Thyroid gland (tissue), 4 donors: Measurements from ENCODE around the gene SPAG6. TPM values are rescaled to one million over a fixed set of nuclear protein-coding genes. Genes with fewer than 3 reads are reported as not detected.

ENCODE experiments used
- DNase-seq, 2 donors: peaks; one replicate each; pipeline ENCODE4 v3.0.0-alpha.2; 2019
- H3K27ac ChIP-seq, 3 donors: fragments of 200-600 bp; sonication (generic); 1 replicate in 2 of 3; 2 replicates in 1 of 3; pipeline ENCODE4 v1.5.1; 2016 to 2019; ENCODE audit warnings: mild to moderate bottlenecking in 1 of 3, moderate library complexity in 1 of 3
- H3K27me3 ChIP-seq: fragments of 200-600 bp; sonication (generic); one replicate; pipeline ENCODE4 v1.5.1; 2019
- H3K36me3 ChIP-seq, 2 donors: fragments of 200-600 bp; sonication (generic); one replicate each; pipeline ENCODE4 v1.5.1; 2016 to 2019
- H3K4me1 ChIP-seq, 2 donors: fragments of 200-600 bp; sonication (generic); one replicate each; pipeline ENCODE4 v1.5.1; 2017 to 2019
- H3K4me3 ChIP-seq, 3 donors: fragments of 200-600 bp; sonication (generic); replicated peaks in 1 of 3; 1 replicate in 2 of 3; 2 replicates in 1 of 3; pipeline ENCODE4 v1.5.1; 2016; ENCODE audit warnings: mild to moderate bottlenecking in 1 of 3
- H3K9me3 ChIP-seq: fragments of 200-600 bp; sonication (generic); one replicate; pipeline ENCODE4 v1.5.1; 2017
- CTCF ChIP-seq, 6 experiments: fragments of 200-600 bp in 3 of 6; fragments of 450-650 bp in 3 of 6; sonication (generic) in 3 of 6; IDR thresholded peaks; one replicate each; pipeline ENCODE4 v1.5.1; 2016 to 2019; ENCODE audit warnings: antibody characterized with exemption in 6 of 6, mild to moderate bottlenecking in 2 of 6, inconsistent platforms in 1 of 6, moderate library complexity in 1 of 6
- POLR2A ChIP-seq, 2 donors: fragments of 450-650 bp; IDR thresholded peaks; one replicate each; pipeline ENCODE4 v1.6.1; 2017; ENCODE audit warnings: antibody characterized with exemption in 2 of 2, mild to moderate bottlenecking in 2 of 2, moderate library complexity in 1 of 2
- WGBS, 2 donors: methylation state at CpG; one replicate each; pipeline ENCODE4 v1.1.5; 2017; 5-methylcytosine and 5-hydroxymethylcytosine counted together
- intact Hi-C: fragments of 100-400 bp; cut with DNase I; formaldehyde crosslinking; loops from one replicate; pipeline ENCODE4 v1.15.1; 2023
- total RNA-seq, 4 donors: library from RNA; depleted of rRNA; stranded (reverse); fragments of >200 nt; gene quantifications; one replicate each; pipeline ENCODE4 v1.2.3, GENCODE V29; 2016

The SPAG6 gene
- total RNA-seq, 4 donors from 2014 or later, result 0.27 TPM; not detected in 3

- H3K4me1 ChIP-seq, result peaks cover 6 to 9% of the 10 kb centered on the region in 2 donors
- peak; percentile 86 for DNase-seq
- no peaks in the 10 kb centered on the region for H3K36me3 ChIP-seq
- peak within 1 kb of the TSS; percentile 82 to 92 (median 89) for H3K27ac ChIP-seq
- intact Hi-C loops, result no loop called here
- H3K9me3 ChIP-seq, result no peaks in the 10 kb centered on the region
- TF ChIP-seq CTCF (IDR thresholded peaks at IDR 0.05) (peak in 1 of 6 experiments; percentile 3), POLR2A (IDR thresholded peaks at IDR 0.05) (peak in 1 of 2 donors; percentile 89)
- H3K27me3 ChIP-seq, result no peaks in the 10 kb centered on the region
- H3K4me3 ChIP-seq, result peak within 1 kb of the TSS; percentile 61 to 86 (median 82)
- 0% methylated on average over 14 to 19 of the region's 63 CpGs for WGBS, 2 donors
Observed at GRCh38 chr10:22316286-22317075, 28.8 kb upstream of the SPAG6 start, which contains the start of gene COMMD3. TSS of gene COMMD3 (plus strand) at chr10:22316388. CDS start at chr10:22316418, 30 bp downstream.

GRCh38 chr10:22317076-22317370, 28.3 kb upstream of the SPAG6 start:
- H3K36me3 ChIP-seq, result no peaks in the 10 kb centered on the region
- H3K9me3 ChIP-seq, result no peaks in the 10 kb centered on the region
- DNase-seq, result peak; percentile 14 to 15
- TF ChIP-seq POLR2A (IDR thresholded peaks at IDR 0.05) (no peak), CTCF (IDR thresholded peaks at IDR 0.05) (no peak)
- peaks cover 6 to 9% of the 10 kb centered on the region in 2 donors for H3K4me1 ChIP-seq
- no peaks in the 10 kb centered on the region for H3K27me3 ChIP-seq
- H3K4me3 ChIP-seq, result peak overlapping the region; percentile 60 to 86 (median 61)
- intact Hi-C loops, result no loop called here
- WGBS, 2 donors, result 16% methylated on average over 9 of the region's 9 CpGs
- H3K27ac ChIP-seq, result peak overlapping the region; percentile 82 to 92 (median 88)

- Histone ChIP-seq H3K4me3 (no peak overlapping the region), H3K27ac (no peak overlapping the region), H3K36me3 (no peaks in the 10 kb centered on the region), H3K27me3 (no peaks in the 10 kb centered on the region), H3K4me1 (peaks cover 13 to 14% of the 10 kb centered on the region in 2 donors), H3K9me3 (no peaks in the 10 kb centered on the region)
- TF ChIP-seq POLR2A (IDR thresholded peaks at IDR 0.05) (no peak), CTCF (IDR thresholded peaks at IDR 0.05) (no peak)
- no peak for DNase-seq
- WGBS, 2 donors, result 95 to 98% methylated on average over 6 of the region's 6 CpGs
- intact Hi-C loops, result no loop called here
Observed at GRCh38 chr10:22317771-22318565, 27.3 kb upstream of the SPAG6 start.

GRCh38 chr10:22318772-22319171, 26.5 kb upstream of the SPAG6 start:
- Histone ChIP-seq H3K4me3 (no peak overlapping the region), H3K9me3 (no peaks in the 10 kb centered on the region), H3K4me1 (peaks cover 13 to 20% of the 10 kb centered on the region in 2 donors), H3K36me3 (no peaks in the 10 kb centered on the region), H3K27ac (no peak overlapping the region), H3K27me3 (no peaks in the 10 kb centered on the region)
- no peak for DNase-seq
- WGBS, 2 donors, result 97 to 98% methylated on average over 3 of the region's 3 CpGs
- intact Hi-C loops, result no loop called here
- TF ChIP-seq CTCF (IDR thresholded peaks at IDR 0.05) (no peak), POLR2A (IDR thresholded peaks at IDR 0.05) (no peak)
